ENCODE data around the gene SLC25A42.

Gene SLC25A42

DNA sequence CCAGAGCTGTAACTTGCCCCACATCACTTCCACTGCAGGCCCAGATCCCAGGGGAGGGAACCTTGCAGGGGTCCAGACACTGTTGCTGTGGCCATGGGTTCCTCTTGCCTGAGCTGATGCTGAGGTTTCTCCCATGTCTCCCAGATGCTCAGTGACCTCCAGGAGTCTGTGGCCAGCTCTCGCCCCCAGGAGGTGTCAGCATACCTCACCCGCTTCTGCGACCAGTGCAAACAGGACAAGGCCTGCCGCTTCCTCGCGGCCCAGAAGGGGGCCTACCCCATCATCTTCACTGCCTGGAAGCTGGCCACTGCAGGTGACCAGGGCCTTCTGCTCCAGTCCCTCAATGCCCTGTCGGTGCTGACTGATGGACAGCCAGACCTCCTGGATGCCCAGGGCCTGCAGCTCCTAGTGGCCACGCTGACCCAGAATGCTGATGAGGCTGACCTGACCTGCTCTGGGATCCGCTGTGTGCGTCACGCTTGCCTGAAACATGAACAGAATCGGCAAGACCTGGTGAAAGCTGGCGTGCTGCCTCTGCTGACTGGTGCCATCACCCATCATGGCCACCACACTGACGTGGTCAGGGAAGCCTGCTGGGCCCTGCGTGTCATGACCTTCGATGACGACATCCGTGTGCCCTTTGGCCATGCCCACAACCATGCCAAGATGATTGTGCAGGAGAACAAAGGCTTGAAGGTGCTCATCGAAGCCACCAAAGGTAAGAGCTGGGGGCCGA lies 12.1 kb upstream of the SLC25A42 start:
- DNase-seq, result no peak

DNA sequence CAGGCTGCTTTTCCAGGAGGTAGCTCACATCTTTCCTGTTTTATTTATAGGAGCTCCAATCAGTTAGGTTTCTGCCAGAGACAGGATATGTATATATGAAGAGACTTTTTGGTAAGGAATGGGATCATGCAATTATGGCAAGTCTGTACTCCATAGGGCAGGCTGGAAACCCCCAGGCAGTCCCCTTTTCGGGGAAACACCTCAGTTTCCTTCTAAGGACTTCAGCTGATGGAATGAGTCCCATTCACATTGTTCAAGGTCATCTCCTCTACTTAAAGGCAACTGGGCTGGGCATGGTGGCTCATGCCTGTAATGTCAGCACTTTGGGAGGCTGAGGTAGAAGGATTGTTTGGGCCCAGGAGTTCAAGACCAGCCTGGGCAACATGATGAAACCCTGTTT lies 10.9 kb upstream of the SLC25A42 start:
- no peak for DNase-seq

DNA sequence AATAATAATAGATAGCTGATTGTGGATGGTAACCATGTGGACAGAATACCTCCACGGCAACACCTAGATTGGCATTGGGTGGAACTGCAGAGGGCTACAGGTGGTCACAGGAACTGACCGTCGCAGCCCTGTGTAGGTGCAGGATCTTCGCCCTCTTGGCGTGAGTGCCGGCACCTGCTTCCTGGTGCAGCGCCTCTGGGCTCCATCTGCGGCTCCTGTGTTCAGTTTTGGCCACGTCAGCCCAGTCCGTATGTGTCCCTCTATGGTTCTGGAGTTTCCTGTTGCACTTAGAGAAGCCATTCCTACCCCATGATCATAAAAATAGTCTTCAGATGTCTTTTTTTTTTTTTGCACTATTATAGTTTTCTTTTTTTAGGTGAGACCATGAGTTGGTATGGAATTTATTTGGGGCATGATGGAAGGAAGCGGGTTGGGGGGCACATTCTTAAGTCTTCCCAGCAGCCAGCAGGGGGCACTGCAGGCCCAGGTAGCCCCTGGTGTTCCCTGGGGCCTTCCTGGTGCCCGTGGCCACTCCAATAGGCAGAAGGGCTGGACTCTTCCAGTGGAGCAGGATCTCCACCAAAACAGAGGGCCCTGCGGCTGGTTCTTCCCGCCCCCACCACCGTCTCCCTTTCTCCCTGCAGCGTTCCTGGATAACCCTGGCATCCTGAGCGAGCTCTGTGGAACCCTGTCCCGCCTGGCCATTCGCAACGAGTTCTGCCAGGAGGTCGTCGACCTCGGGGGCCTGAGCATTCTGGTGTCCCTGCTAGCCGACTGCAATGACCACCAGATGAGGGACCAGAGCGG lies 10.1 kb upstream of the SLC25A42 start:
- DNase-seq, result peak; percentile 65

DNA sequence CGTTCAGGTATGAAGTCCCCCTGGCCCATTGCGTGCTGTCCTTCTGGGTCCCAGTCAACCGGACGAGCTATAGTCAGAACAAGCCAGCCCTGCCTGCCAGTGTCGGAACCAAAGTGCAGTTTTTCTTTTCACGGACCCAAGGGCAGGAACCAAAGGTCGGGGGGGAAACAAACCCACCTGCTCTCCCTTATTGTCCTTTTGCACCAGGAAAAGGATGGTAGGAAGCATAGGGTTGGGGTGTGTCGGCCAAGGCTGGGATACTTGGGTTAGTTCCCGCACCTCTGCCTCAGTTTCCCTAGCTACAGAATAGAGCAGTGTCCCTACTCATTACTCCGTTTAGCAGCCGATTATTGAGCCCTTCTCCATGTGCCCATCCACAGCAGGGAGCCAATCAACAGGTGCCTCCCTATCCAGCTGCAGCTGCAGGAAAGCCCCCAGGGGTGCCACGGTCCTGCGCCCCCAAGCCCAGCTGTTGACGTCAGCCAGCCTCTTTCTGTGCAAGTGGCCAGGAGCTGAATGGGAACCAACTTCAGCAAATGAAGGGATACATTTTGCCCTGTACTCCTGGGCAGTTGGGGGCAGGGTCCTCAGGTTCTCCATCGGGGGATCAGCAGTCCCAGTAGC lies 9.4 kb upstream of the SLC25A42 start:
- no peak for DNase-seq

DNA sequence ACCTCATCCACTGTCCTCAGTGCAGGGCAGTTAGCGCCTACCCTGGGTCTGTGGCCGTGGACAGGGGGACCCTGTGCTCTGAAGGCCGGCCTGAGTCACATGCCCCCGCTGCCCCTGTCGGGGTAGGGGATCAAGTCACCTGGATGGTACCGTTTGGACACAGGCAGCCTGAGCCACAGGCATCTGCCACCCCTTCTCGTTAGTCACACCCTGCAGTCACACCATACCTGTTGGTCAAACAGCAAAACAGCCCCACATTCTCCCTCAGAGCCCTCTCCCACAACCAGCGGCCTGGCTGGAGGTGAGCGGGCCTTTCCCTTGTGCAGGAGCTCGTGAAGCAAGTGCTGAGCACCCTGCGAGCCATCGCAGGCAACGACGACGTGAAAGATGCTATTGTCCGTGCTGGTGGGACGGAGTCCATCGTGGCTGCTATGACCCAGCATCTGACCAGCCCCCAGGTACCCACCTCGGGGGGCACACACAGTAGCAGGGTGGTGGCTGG lies 8.8 kb upstream of the SLC25A42 start:
- DNase-seq, result no peak

DNA sequence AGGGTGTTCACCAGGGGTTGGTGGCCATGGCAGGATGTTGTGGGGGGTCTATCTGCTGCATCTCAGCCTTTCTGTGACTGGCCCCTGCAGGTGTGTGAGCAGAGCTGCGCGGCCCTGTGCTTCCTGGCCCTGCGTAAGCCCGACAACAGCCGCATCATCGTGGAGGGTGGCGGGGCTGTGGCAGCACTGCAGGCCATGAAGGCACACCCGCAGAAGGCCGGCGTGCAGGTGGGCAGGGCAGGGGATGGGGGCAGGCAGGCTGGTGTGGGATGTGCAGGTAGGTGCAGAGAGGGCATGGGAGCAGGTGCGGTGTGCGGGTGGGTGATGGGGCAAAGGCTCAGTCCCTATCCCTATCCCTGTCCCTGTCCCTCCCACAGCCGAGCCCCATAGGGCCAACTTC lies 8.1 kb upstream of the SLC25A42 start:
- no peak for DNase-seq

DNA sequence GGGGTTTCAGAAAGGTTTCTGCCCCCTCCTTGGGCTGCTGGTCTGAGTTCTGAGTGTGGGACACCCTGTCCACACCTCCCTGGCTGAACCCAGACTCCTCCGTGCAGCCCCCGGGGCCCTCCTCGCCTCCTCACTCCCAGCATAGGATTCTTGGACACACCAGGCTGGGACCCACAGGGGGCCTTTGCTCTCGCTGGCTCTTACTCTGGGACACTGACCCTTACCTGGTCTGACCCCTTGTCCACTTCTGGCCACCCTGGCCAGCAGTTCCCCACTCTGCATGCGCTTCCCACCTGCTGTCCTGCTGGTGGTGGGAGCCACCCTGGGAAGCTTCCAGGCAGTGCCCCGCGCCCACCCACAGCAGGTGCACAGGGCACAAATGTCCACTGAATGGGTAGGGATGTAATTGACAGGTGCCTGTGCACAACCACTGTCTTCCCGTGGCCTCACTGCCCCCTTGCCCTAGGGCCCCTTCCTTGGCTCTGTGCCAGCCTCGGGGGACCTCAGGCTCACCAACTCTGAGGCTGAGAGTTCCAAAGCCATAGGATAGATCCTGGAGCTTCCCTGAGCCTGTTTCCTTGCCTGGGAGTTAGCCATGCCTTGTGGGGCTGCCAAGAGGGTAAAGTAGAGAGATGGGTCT lies 7.0 kb upstream of the SLC25A42 start:
- DNase-seq, result no peak

DNA sequence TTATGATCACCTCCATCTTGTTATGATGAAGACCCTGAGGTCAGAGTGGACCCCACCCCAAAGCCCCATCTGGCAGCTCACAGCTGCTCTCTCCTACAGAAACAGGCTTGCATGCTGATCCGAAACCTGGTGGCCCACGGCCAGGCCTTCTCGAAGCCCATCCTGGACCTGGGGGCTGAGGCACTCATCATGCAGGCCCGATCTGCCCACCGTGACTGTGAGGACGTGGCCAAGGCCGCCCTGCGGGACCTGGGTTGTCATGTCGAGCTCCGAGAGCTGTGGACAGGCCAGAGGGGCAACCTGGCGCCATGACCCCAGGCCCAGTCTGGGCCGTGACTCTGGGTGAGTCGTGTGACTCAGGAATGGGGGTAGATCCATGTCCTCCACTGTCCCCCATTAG lies 6.5 kb upstream of the SLC25A42 start:
- no peak for DNase-seq

DNA sequence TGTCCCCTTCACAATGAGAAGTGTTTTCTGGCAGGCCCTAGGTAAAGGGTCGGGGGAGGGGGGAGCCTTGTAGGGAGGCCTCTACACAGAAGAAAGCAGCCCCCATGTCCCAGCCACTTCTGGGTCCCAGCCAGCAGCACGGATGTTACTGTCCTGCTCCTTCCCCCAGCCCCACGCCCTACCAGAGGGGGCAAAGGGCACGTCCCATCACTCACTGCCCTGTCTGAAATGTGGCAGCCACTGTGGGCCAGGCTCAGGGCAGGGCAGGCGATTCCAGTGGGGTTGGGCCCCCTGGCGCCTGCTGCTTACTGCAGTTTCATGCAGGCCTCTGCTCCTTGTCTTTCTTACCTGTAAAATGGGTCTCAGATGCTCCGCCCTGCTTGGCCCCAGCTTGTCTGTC lies 6.1 kb upstream of the SLC25A42 start:
- no peak for DNase-seq

DNA sequence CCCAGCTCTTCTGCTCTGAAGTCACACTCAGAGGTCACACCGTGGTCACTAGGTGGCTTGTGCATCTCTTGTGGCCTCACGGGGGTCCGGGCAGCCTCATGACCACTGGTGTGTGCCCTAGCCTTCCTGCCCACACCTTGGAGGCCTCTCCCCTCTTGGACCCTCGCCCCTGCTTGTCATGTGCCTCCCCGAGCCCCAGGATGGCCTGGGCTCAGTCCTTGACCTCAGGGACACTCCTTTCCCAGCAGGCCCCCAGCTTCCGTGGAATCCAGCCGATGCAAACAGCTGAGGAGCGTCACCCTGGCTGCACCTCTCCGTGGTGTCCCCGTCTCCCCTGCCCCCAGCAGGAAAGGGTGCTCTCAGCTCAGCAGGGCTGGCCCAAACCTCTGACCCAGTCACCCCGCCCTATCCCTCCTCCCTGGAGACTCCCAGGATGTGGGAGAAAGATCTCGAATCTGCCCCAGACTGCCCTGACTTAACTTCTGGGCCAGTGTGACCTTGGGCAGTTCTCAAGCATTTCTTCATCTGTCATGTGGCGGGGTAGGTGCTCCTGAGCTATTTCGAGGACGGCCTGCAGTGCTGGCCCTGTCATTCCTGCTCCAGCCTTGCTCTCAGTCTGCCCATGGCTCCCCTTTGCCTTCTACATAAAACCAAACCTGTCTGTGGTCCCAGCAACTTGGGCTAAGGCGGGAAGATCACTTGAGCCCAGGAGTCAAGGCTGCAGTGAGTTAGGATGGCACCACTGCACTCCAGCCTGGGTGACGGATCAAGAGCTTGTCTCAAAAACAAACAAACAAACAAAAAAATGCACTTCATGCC lies 4.6 kb upstream of the SLC25A42 start:
- DNase-seq, result no peak

DNA sequence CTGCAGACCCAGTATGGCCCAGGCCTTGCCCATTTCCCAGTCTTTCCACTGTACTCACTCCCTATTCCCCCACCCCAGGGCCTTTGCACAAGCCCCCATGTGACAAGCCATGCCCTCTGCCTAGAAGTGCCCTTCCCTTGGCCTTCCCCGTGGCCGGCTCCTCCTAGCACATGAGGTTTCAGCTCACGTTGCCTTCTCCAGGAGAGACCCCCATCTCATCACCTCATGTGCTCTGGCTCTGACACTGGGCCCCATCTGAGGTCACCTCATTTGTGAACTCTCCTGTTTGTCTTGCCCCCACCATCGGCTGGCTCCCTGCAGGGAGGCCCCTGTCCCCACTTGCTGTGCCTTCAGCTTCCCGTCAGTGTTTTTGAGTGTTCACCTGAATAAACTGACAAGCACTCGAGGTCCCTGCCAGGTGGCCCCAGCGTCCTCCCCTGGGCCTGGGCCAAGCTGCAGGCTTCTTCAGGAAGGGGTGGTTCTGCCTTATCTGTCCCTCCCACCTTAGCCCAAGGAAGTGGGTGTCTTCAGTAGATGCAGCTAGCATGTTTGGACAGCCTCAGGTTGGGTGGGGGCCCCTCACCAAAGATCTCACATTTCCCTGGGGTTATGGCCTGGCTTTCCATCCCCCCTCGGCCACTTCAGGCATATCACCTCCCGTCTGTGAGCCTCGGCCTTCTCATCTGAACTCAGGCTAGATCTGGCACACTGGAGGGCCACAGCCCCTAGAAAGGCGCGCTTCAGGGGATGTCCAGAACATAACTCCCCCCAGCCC lies 3.8 kb upstream of the SLC25A42 start:
- no peak for DNase-seq

DNA sequence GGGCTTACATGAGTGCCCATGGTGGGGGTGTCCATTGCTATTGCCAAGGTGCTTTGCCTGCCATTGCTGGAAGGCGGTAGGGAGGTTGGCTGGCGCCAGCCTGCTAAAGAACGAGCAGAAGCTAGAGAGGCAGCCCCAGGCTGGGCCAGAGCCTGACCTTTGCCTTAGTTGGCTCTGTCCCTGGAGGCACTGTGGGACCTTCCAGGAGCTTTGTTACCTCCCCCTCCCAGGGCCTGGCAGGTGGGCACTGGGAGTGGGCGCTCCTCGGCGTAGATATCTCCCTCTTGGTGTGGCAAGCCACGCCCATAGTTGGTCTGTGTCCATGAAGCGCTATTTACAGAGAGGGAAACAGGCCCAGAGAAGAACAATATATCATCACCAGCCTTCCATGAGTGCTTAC lies 2.3 kb upstream of the SLC25A42 start:
- no peak for DNase-seq

DNA sequence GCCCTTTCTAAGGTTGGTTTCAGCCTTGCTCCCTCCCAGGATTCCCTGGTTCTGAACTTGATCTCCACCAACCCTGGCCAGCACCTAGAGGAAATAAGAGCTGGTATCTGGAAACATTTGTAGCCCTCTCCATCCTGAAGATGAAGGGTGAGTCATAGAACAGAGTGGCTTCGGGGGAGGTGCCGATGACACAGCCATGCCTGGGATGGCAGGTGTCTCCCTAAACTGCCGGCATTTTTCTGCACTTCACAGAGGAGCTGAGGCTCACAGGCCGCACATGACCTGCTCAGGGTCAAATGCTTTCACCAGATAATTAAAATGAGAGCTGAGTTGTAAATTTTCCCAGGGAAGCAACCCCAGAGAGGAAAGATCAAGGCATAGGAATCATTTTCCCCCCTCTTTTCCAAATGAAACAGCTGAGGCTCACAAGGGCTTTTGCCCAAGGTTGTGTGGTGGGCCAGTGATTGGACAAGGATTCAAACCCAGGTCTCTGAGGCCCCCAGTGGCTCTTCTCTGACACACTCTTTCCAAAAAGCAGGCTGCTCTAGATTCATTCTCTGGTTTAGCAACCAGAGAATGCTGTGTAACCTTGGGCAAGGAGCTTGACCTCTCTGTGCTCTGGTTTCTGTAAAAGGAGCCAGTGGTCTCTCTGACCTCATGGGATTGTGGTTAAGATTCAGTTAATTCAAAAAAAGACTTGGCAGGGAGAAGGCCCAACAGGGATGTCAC lies 1.2 kb upstream of the SLC25A42 start:
- DNase-seq, result no peak

DNA sequence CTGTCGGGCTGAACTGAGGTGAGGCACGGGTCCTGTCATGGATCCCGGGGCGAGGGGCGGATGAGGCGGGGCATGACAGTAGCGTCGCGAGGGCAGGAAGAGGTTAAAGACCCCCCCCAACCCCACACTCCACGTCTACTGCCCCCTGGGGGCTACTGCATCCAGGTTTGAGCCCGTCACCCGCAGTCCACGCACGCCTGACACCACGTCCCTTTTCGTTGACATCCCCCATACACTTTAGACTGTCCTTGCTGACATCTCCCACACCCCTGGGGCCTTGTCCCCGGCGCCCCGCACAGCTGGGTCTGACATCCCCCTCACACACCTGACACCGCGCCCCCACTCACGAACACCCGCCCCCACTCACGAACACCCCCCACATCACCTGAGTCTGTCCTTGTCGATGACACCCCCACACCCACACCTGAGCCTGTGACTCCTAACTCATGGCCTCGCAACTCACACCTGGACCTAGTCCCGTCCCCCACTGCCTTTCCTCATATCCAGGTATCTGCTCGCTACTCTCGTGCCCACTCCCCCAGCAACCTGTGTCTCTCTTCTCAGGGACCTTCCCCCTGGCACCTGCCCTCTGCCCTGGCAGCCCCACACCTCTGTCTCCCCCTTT lies 416 bp downstream of the SLC25A42 start:
- no peak for DNase-seq

DNA sequence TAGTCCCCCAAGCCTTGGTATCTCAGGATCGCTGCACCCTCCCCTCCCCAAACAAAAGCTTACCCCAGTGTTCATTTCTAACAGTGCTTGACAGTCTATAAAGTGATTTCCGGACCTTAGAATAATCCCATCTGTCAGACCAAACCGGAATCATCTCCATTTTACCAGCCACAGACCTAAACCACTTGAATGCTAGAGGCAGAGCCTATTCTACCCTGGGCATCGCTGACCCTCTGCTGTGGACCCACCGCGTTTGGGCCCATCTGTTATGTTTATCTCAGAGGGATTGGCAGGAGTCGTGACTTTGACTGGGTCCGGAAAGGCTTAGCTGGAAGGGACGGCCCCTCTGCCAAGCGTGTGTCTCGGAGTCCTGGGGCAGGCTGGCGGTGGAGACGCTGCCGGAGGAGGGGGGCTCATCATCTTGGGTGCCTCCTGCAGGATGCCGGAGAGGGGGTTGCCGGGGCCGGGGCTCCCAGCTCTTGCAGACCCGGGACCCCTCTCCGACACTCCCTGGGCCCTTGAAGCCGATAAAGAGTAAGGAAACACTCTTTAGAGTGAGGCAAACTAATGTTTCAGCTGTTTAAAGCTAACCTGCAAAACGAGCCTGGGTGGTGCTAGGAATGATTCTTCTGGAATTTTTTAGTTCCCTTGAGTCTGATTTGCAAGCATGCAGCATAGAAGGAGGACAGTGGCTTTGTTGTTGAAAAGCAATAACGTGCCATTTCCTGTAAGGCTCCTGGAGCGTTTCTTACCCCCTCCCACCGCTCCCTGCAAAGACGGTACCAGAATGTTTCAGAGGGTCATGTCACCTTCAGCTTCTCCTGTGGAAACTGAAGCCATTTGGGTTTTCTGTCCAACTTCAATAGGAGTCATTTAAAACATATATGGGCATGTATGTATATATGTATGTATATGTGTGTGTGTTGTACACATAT lies 1.3 kb downstream of the SLC25A42 start:
- DNase-seq, result no peak

DNA sequence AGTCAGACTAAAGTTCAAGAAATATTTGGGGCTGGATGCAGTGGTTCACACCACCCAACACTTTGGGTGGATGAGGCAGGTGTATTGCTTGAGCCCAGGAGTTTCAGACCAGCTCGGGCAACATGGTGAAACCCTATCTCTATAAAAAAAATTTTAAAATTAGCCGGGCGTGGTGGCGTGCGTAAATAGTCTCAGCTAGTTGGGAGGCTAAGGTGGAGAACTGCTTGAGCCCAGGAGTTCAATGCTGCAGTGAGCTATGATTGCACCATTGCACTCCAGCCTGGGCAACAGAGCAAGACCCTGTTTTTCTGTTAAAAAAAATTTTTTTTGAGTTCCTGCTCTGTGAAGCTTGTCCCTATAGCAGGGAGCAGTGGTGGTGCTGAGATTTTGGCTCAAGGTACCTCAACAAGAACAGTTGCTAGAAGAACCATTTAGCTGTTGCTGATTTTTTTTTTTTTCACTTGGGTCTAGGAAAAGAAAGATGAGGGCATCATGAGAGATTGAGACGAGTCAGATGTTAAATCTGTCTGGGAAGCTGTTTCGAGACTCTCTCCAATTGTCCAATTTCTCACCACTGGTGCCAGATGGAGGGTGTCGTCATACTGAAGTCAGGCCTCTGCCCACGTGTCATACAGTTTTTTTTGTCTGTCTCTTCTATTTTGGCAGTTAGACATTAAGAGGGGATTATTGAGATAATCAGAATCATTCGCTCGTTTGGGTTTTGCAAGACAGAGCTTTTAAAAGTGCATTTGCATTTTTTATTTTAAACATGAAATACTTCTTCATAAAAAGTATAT lies 3.7 kb downstream of the SLC25A42 start:
- DNase-seq, result no peak

DNA sequence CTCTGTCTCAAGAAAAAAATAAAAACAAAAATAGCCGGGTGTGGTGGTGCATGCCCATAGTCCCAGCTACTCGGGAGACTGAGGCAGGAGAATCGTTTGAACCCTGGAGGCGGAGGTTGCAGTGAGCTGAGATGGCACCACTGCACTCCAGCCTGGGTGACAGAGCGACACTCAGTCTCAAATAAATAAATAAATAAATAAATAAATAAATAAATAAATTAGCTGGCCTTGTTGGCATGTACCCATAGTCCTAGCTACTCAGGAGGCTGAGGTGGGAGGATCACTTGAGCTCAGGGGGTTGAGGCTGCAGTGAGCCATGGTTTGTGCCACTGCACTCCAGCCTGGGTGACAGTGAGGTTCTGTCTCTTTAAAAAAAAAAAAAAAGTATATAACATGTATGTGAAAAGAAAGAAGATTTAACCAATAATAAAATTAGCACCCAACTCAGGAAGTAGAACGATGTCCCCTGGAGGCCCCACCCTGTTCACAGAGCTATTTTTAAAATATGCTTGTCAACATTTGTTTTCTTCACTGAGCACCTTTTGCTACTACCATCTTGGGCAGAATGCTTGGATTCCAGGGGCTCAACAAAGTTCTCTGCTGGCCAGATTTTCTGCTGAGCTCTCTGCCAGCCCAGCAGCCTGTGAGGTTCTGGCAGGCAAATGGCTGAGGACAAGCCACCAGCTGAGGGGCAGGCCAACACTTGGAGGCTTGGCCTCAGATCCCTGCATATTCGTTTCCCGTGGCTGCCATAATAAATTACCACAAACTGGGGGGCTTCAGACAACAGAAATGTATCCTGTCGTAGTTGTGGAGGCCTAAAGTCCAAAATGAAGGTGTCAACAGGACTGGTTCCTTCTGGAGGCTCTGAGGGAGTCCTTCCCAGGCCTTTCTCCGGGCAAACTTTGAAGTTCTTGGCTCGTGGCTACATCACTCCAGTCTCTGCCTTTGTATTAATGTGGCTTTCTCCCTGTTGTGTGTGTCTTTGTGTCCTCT lies 5.2 kb downstream of the SLC25A42 start:
- no peak for DNase-seq
